Central memory CD8-positive, alpha-beta T cell (primary cell): ENCODE data around the gene CENPE.
"Not testable (repeated sequence)": the region's sequence is repeated elsewhere in the genome, so short reads cannot be mapped to it uniquely, and the experiment has no call there.

Experiments
- ATAC-seq: fragments of 150-1000 bp; cut with Tn5 transposase; replicated peaks from 2 replicates; pipeline ENCODE4 v1.10.0; 2022; ENCODE audit warnings: mild to moderate bottlenecking, moderate FRiP score, moderate number of reproducible peaks; ENCODE audit not compliant: poor library complexity, severe bottlenecking; ENCODE audit errors: extremely low read depth
- DNase-seq, 2 donors: peaks; one replicate each; pipeline ENCODE4 v3.0.0; 2021; ENCODE audit warnings: low spot score in 2 of 2
- H3K27ac Mint-ChIP-seq: one replicate; pipeline ENCODE4 v1.8.0; 2022; ENCODE audit warnings: low read depth, mild to moderate bottlenecking, moderate library complexity, mixed read lengths
- H3K27me3 Mint-ChIP-seq: one replicate; pipeline ENCODE4 v1.8.0; 2022; ENCODE audit warnings: mixed read lengths
- H3K36me3 Mint-ChIP-seq: one replicate; pipeline ENCODE4 v1.8.0; 2022; ENCODE audit warnings: mild to moderate bottlenecking, moderate library complexity, mixed read lengths; ENCODE audit not compliant: insufficient read depth
- H3K4me1 Mint-ChIP-seq: one replicate; pipeline ENCODE4 v1.8.0; 2022; ENCODE audit warnings: mixed read lengths
- H3K4me3 Mint-ChIP-seq: one replicate; pipeline ENCODE4 v1.8.0; 2022; ENCODE audit warnings: mild to moderate bottlenecking, moderate library complexity, mixed read lengths
- H3K9me3 Mint-ChIP-seq: one replicate; pipeline ENCODE4 v1.8.0; 2022; ENCODE audit warnings: mixed read lengths

The CENPE gene

GRCh38 chr4:103198111-103198765 is at the start of gene CENPE:
TSS of gene CENPE (minus strand) at chr4:103198343. CDS start at chr4:103198319, 24 bp downstream.
- H3K36me3 Mint-ChIP-seq: peaks cover 4% of the 10 kb centered on the region
- no peaks in the 10 kb centered on the region for H3K9me3 Mint-ChIP-seq
- DNase-seq (peak; percentile 81 to 82), ATAC-seq (peak; percentile 85)
- peaks cover 10% of the 10 kb centered on the region for H3K27me3 Mint-ChIP-seq
- H3K4me3 Mint-ChIP-seq: peak within 1 kb of the TSS; percentile 94
- H3K4me1 Mint-ChIP-seq: peaks cover 10% of the 10 kb centered on the region
- H3K27ac Mint-ChIP-seq: peak within 1 kb of the TSS; percentile 99

- ATAC-seq (no peak), DNase-seq (no peak)
- peaks cover 28% of the 10 kb centered on the region for H3K27me3 Mint-ChIP-seq
- H3K36me3 Mint-ChIP-seq: no peaks in the 10 kb centered on the region
- H3K9me3 Mint-ChIP-seq: peaks cover 5% of the 10 kb centered on the region
- no peak overlapping the region for H3K27ac Mint-ChIP-seq
- H3K4me3 Mint-ChIP-seq: no peak overlapping the region
- H3K4me1 Mint-ChIP-seq: no peaks in the 10 kb centered on the region
Measured at GRCh38 chr4:103244251-103244650, 46.1 kb upstream of the CENPE start.

- H3K36me3 Mint-ChIP-seq, H3K27me3 Mint-ChIP-seq, H3K4me3 Mint-ChIP-seq, H3K27ac Mint-ChIP-seq, H3K9me3 Mint-ChIP-seq, ATAC-seq, DNase-seq, H3K4me1 Mint-ChIP-seq: not testable (repeated sequence)
Measured at GRCh38 chr4:103230938-103231337, 32.8 kb upstream of the CENPE start.

GRCh38 chr4:103223556-103223955 is 25.4 kb upstream of the CENPE start:
- not testable (repeated sequence) for DNase-seq, H3K9me3 Mint-ChIP-seq

GRCh38 chr4:103207673-103208072 is 9.5 kb upstream of the CENPE start:
- Mint-ChIP-seq H3K27me3 (peaks cover 27% of the 10 kb centered on the region), H3K9me3 (no peaks in the 10 kb centered on the region), H3K36me3 (no peaks in the 10 kb centered on the region)

More at GRCh38 chr4:103223556-103223955, 25.4 kb upstream of the CENPE start:
- not testable (repeated sequence) for H3K27ac Mint-ChIP-seq, H3K36me3 Mint-ChIP-seq, ATAC-seq, H3K4me1 Mint-ChIP-seq, H3K4me3 Mint-ChIP-seq
- peaks cover 29% of the 10 kb centered on the region for H3K27me3 Mint-ChIP-seq

GRCh38 chr4:103204111-103204510 is 6.0 kb upstream of the CENPE start:
- DNase-seq: no peak
- Mint-ChIP-seq H3K4me1 (no peaks in the 10 kb centered on the region), H3K4me3 (no peak overlapping the region), H3K27me3 (peaks cover 20% of the 10 kb centered on the region), H3K27ac (no peak overlapping the region), H3K9me3 (no peaks in the 10 kb centered on the region), H3K36me3 (no peaks in the 10 kb centered on the region)
- ATAC-seq: no peak

More at GRCh38 chr4:103207673-103208072, 9.5 kb upstream of the CENPE start:
- H3K27ac Mint-ChIP-seq: no peak overlapping the region
- no peak overlapping the region for H3K4me3 Mint-ChIP-seq
- DNase-seq: no peak
- no peak for ATAC-seq
- no peaks in the 10 kb centered on the region for H3K4me1 Mint-ChIP-seq

GRCh38 chr4:103201724-103202123 is 3.6 kb upstream of the CENPE start:
- Mint-ChIP-seq H3K4me1 (peaks cover 10% of the 10 kb centered on the region), H3K27ac (no peak overlapping the region)
- no peak for ATAC-seq

GRCh38 chr4:103201253-103201652 is 3.1 kb upstream of the CENPE start:
- H3K27me3 Mint-ChIP-seq: peaks cover 10% of the 10 kb centered on the region
- H3K36me3 Mint-ChIP-seq: peaks cover 4% of the 10 kb centered on the region
- no peaks in the 10 kb centered on the region for H3K9me3 Mint-ChIP-seq
- peaks cover 10% of the 10 kb centered on the region for H3K4me1 Mint-ChIP-seq
- ATAC-seq (no peak), DNase-seq (no peak)
- H3K4me3 Mint-ChIP-seq: no peak overlapping the region
- no peak overlapping the region for H3K27ac Mint-ChIP-seq

More at GRCh38 chr4:103201724-103202123, 3.6 kb upstream of the CENPE start:
- Mint-ChIP-seq H3K36me3 (peaks cover 4% of the 10 kb centered on the region), H3K4me3 (no peak overlapping the region), H3K9me3 (no peaks in the 10 kb centered on the region), H3K27me3 (peaks cover 10% of the 10 kb centered on the region)
- DNase-seq: no peak

- peaks cover 10% of the 10 kb centered on the region for H3K4me1 Mint-ChIP-seq
- H3K9me3 Mint-ChIP-seq: no peaks in the 10 kb centered on the region
- peaks cover 4% of the 10 kb centered on the region for H3K36me3 Mint-ChIP-seq
- H3K27me3 Mint-ChIP-seq: peaks cover 10% of the 10 kb centered on the region
- ATAC-seq: no peak
- H3K4me3 Mint-ChIP-seq: peak overlapping the region; percentile 94
- H3K27ac Mint-ChIP-seq: no peak overlapping the region
- DNase-seq: no peak
Measured at GRCh38 chr4:103199009-103199408, 866 bp upstream of the CENPE start.

- Mint-ChIP-seq H3K27ac (peak overlapping the region; percentile 99), H3K4me3 (peak overlapping the region; percentile 94)
- DNase-seq: no peak
Measured at GRCh38 chr4:103197765-103198110, 405 bp downstream of the CENPE start.

GRCh38 chr4:103193457-103193856 is 4.7 kb downstream of the CENPE start:
- peaks cover 10% of the 10 kb centered on the region for H3K4me1 Mint-ChIP-seq
- H3K9me3 Mint-ChIP-seq: no peaks in the 10 kb centered on the region
- no peak overlapping the region for H3K4me3 Mint-ChIP-seq
- no peak overlapping the region for H3K27ac Mint-ChIP-seq
- no peak for DNase-seq
- no peaks in the 10 kb centered on the region for H3K27me3 Mint-ChIP-seq
- no peak for ATAC-seq
- H3K36me3 Mint-ChIP-seq: peaks cover 4% of the 10 kb centered on the region

More at GRCh38 chr4:103197765-103198110, 405 bp downstream of the CENPE start:
- peaks cover 10% of the 10 kb centered on the region for H3K27me3 Mint-ChIP-seq
- peak; percentile 34 for ATAC-seq
- no peaks in the 10 kb centered on the region for H3K9me3 Mint-ChIP-seq
- H3K36me3 Mint-ChIP-seq: peaks cover 4% of the 10 kb centered on the region
- peaks cover 10% of the 10 kb centered on the region for H3K4me1 Mint-ChIP-seq

- no peaks in the 10 kb centered on the region for H3K4me1 Mint-ChIP-seq
- no peaks in the 10 kb centered on the region for H3K27me3 Mint-ChIP-seq
- H3K9me3 Mint-ChIP-seq: peaks cover 6% of the 10 kb centered on the region
- DNase-seq: no peak
- H3K36me3 Mint-ChIP-seq: peaks cover 11% of the 10 kb centered on the region
- H3K4me3 Mint-ChIP-seq: no peak overlapping the region
- no peak overlapping the region for H3K27ac Mint-ChIP-seq
- no peak for ATAC-seq
Measured at GRCh38 chr4:103171006-103171405, 27.1 kb downstream of the CENPE start.

- not testable (repeated sequence) for H3K27me3 Mint-ChIP-seq, H3K4me1 Mint-ChIP-seq, H3K9me3 Mint-ChIP-seq, H3K4me3 Mint-ChIP-seq, ATAC-seq, H3K27ac Mint-ChIP-seq, DNase-seq
- peaks cover 11% of the 10 kb centered on the region for H3K36me3 Mint-ChIP-seq
Measured at GRCh38 chr4:103169750-103170149, 28.4 kb downstream of the CENPE start.
